ENCODE measurements around the gene LIPE. TPM values are rescaled to one million over a fixed set of nuclear protein-coding genes. Genes with fewer than 3 reads are reported as not detected.

LIPE gene
- total and polyA plus RNA-seq, 9 donors = 3.8 to 10.1 (median 8.6) TPM

DNA sequence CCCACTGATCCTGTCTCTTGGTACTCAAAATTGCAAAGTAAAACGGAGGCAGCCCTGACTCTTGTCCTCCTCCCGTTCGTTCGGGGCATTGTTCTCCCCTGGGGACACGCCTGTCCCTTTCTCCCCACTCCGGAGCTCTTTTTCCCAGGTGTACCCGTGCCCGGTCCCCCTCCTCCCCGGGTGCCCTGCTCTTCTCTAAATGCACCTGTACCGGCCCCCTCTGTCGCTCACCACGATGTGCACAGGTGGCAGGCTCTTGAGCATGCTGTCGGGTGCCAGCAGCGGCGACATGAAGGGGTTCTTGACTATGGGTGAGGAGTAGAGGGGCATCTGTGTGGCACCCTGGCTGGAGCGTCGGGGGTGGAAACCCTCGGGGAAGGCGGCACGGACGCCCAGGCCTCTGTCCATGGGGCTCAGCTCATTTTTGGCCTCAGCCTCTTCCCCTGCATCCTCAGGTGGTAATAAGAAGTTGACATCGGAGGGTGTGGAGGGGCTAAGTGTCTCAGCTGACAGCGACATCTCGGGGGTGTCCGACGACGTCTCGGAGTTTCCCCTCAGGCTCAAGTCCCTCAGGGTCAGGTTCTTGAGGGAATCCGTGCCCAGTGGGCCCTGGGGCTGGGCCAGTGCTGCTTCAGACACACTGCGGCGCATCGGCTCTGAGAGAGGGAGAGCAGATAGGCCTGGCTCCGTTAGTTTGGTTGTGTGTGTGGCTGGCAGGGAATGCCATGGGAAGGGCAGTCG is 24.6 kb downstream of the LIPE start:
- H3K27ac ChIP-seq (ENCODE audit: low read length) = no peak overlapping the region

DNA sequence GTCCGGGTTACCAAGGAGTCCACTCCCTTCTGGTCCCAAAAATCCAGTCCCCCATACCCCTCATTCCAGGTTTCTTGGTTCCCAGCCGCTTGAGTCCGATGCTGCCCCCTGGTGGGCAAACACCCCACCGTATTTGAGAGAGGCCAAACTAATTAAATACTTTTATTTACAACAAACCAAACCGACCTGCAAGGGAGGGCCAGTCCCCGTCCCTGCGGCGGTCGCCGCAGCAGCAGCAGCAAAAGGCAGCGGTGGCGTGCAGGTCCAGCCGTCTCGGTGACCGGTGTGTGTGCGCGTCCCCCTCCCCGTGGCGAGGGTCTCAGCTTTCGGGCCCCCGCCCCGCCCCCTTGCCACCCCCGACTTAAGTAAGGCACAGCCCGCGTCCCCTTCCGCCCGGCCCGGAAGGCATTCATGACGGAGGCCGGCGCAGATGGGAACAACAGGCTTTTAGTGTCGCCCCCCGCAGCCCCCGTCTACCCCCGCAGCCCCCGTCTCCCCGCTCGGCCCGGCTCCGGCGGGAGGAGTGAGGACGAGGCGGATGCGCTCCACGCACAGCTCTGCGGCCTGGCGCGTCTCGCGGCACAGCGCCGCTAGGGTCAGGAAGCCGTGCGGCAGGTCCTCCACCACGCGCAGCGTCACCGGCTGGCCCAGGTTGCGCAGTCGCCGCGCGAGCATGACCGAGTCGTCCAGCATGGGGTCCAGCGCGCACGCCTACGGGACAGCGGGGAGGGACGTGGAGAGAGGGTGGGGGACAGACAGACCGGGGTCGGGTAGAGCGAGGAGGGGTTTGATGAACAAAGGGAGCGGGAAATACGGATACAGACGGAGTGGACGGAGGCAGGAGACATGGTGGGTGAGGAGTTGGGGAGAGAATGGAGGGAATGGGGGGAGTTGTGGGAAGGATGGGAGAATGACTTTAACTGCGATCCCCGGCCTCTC is 25.6 kb downstream of the LIPE start:
- H3K9me3 ChIP-seq (replicated peaks; ENCODE audit: control insufficient read depth, low read depth, low read length) = no peaks in the 10 kb centered on the region
- peak; percentile 87 for DNase-seq
- WGBS (ENCODE audit: insufficient coverage) = under 1% methylated on average over 63 of the region's 80 CpGs
- H3K4me1 ChIP-seq (ENCODE audit: control insufficient read depth, insufficient read depth, low read length) = peaks cover 21% of the 10 kb centered on the region
- peak overlapping the region; percentile 48 for H3K4me3 ChIP-seq (ENCODE audit: low read length)
- no peaks in the 10 kb centered on the region for H3K27me3 ChIP-seq (ENCODE audit: control insufficient read depth, insufficient read depth, low read length)
- peak overlapping the region; percentile 21 for H3K27ac ChIP-seq (ENCODE audit: low read length)
- peaks cover 8% of the 10 kb centered on the region for H3K36me3 ChIP-seq (ENCODE audit: control insufficient read depth, insufficient read depth, low read length)

More for the DNA sequence above, 24.6 kb downstream of the LIPE start:
- no peak for DNase-seq
- H3K4me3 ChIP-seq (ENCODE audit: low read length) = peak overlapping the region; percentile 48
- H3K4me1 ChIP-seq (ENCODE audit: control insufficient read depth, insufficient read depth, low read length) = peaks cover 16% of the 10 kb centered on the region
- WGBS (ENCODE audit: insufficient coverage) = 46% methylated on average over 27 of the region's 34 CpGs
- no peaks in the 10 kb centered on the region for H3K27me3 ChIP-seq (ENCODE audit: control insufficient read depth, insufficient read depth, low read length)
- H3K9me3 ChIP-seq (replicated peaks; ENCODE audit: control insufficient read depth, low read depth, low read length) = no peaks in the 10 kb centered on the region
- peaks cover 8% of the 10 kb centered on the region for H3K36me3 ChIP-seq (ENCODE audit: control insufficient read depth, insufficient read depth, low read length)

- no peak overlapping the region for H3K27ac ChIP-seq (ENCODE audit: low read length)
- WGBS (ENCODE audit: insufficient coverage) = 93% methylated on average over 1 of the region's 1 CpG
- H3K4me1 ChIP-seq (ENCODE audit: control insufficient read depth, insufficient read depth, low read length) = peaks cover 30% of the 10 kb centered on the region
- H3K4me3 ChIP-seq (ENCODE audit: low read length) = no peak overlapping the region
- H3K36me3 ChIP-seq (ENCODE audit: control insufficient read depth, insufficient read depth, low read length) = peaks cover 8% of the 10 kb centered on the region
- H3K9me3 ChIP-seq (replicated peaks; ENCODE audit: control insufficient read depth, low read depth, low read length) = no peaks in the 10 kb centered on the region
- DNase-seq = no peak
- no peaks in the 10 kb centered on the region for H3K27me3 ChIP-seq (ENCODE audit: control insufficient read depth, insufficient read depth, low read length)
Measured at GRCh38 chr19:42400404-42400803, 26.8 kb downstream of the LIPE start.

- Histone ChIP-seq H3K27me3 (ENCODE audit: control insufficient read depth, insufficient read depth, low read length) (peaks cover 5% of the 10 kb centered on the region), H3K4me1 (ENCODE audit: control insufficient read depth, insufficient read depth, low read length) (peaks cover 28% of the 10 kb centered on the region), H3K27ac (ENCODE audit: low read length) (peak overlapping the region; percentile 97), H3K4me3 (ENCODE audit: low read length) (peak overlapping the region; percentile 78), H3K36me3 (ENCODE audit: control insufficient read depth, insufficient read depth, low read length) (no peaks in the 10 kb centered on the region), H3K9me3 (replicated peaks; ENCODE audit: control insufficient read depth, low read depth, low read length) (no peaks in the 10 kb centered on the region)
- WGBS (ENCODE audit: insufficient coverage) = 16% methylated on average over 25 of the region's 25 CpGs
- no peak for DNase-seq
Measured at GRCh38 chr19:42397263-42398166, 29.7 kb downstream of the LIPE start.

DNA sequence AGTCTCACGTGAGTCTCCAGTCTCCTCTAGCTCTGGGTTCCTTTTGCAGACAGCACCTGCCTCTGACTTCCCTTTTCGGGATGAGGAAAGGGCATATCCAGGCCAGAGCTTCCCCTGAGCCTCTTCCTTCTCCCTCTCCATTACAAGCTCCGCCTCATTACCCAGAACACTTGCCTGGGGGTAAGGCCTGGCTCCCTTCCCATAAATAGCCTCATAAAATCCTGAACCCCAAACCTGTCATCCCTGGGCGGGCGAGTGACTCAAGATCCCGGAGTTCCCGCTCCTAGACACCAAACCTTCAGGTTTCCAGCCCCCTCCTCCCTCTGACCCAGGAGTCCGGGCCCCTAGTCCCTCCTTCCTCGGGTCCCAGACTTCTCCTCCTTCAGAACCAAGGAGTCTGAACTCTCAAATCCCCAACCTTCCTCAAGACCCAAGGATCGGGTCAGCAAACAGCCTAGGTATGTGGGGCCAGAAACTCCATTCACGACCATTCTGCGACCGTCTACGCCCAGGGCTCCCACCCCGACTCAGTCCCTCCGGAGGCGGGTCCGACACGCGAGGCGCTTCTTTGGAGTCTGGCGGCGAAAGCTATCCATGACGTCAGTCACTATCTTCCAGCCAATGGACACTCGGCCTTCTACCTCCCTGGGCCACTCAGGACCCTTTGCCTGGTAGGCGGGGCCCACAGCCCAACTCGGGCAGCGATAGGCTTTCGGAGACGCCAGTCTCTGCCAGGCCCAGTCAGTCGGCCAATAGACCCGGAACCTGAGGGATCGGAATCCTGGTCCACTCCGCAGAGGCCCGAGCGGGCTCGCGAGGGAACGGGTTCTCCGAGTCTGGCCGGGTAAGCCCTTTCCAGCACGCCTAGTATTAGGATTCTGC is 30.6 kb downstream of the LIPE start:
- no peaks in the 10 kb centered on the region for H3K9me3 ChIP-seq (replicated peaks; ENCODE audit: control insufficient read depth, low read depth, low read length)
- WGBS (ENCODE audit: insufficient coverage) = under 1% methylated on average over 40 of the region's 42 CpGs
- H3K36me3 ChIP-seq (ENCODE audit: control insufficient read depth, insufficient read depth, low read length) = no peaks in the 10 kb centered on the region
- H3K4me3 ChIP-seq (ENCODE audit: low read length) = peak overlapping the region; percentile 78
- peak; percentile 100 for DNase-seq
- H3K27ac ChIP-seq (ENCODE audit: low read length) = peak overlapping the region; percentile 97
- H3K27me3 ChIP-seq (ENCODE audit: control insufficient read depth, insufficient read depth, low read length) = peaks cover 13% of the 10 kb centered on the region
- H3K4me1 ChIP-seq (ENCODE audit: control insufficient read depth, insufficient read depth, low read length) = peaks cover 21% of the 10 kb centered on the region

DNA sequence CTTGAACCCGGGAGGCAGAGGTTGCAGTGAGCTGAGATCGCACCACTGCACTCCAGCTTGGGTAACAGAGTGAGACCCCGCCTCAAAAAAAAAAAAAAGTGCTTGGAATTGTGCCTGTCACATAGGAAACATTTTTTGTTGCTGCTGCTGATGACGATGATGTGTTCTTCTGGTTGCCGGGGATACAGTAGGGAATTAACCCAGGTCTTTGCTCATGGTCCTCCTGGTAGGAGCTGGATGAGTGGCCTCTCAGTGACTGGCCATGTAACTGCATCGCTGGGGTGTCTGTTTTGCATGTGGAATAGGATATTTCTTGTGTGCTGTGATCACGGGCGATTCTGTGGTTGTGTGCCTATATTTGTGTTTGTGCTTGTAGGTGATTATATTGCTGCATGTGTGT is 32.4 kb downstream of the LIPE start:
- Histone ChIP-seq H3K36me3 (ENCODE audit: control insufficient read depth, insufficient read depth, low read length) (no peaks in the 10 kb centered on the region), H3K9me3 (replicated peaks; ENCODE audit: control insufficient read depth, low read depth, low read length) (no peaks in the 10 kb centered on the region), H3K27me3 (ENCODE audit: control insufficient read depth, insufficient read depth, low read length) (peaks cover 32% of the 10 kb centered on the region), H3K4me3 (ENCODE audit: low read length) (no peak overlapping the region), H3K4me1 (ENCODE audit: control insufficient read depth, insufficient read depth, low read length) (peaks cover 17% of the 10 kb centered on the region), H3K27ac (ENCODE audit: low read length) (no peak overlapping the region)
- 82% methylated on average over 7 of the region's 8 CpGs for WGBS (ENCODE audit: insufficient coverage)
- DNase-seq = no peak

DNA sequence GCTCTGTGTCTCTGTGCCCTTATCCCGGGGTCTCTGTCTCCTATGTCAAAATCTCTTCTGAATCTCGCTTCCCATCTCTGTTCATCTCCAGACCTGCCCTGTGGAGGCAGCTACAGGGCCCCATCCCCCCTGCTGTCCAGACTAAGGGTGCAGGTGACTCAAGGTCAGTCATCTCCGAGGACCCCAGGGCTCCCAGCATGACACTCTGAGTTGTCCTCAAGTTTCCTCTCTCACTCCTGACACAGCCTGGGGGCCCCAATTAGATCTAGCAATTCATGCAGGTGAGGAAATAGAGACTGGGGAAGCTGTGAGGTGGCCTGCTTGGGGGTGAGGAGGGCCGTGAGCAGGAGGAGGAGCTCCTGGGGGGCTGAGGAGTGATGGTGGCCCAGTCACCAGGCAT is 35.0 kb downstream of the LIPE start:
- Histone ChIP-seq H3K4me3 (ENCODE audit: low read length) (no peak overlapping the region), H3K36me3 (ENCODE audit: control insufficient read depth, insufficient read depth, low read length) (no peaks in the 10 kb centered on the region), H3K4me1 (ENCODE audit: control insufficient read depth, insufficient read depth, low read length) (peaks cover 11% of the 10 kb centered on the region), H3K27ac (ENCODE audit: low read length) (no peak overlapping the region), H3K27me3 (ENCODE audit: control insufficient read depth, insufficient read depth, low read length) (peaks cover 50% of the 10 kb centered on the region), H3K9me3 (replicated peaks; ENCODE audit: control insufficient read depth, low read depth, low read length) (no peaks in the 10 kb centered on the region)
- 93% methylated on average over 2 of the region's 4 CpGs for WGBS (ENCODE audit: insufficient coverage)
- no peak for DNase-seq

GRCh38 chr19:42389899-42390298 is 37.3 kb downstream of the LIPE start, which contains the start of gene CNFN:
TSS of gene CNFN (minus strand) at chr19:42390297. CDS start at chr19:42389037, 1,260 bp downstream.
- no peak for DNase-seq
- no peak within 1 kb of the TSS for H3K27ac ChIP-seq (ENCODE audit: low read length)
- no peaks in the 10 kb centered on the region for H3K9me3 ChIP-seq (replicated peaks; ENCODE audit: control insufficient read depth, low read depth, low read length)
- peaks cover 56% of the 10 kb centered on the region for H3K27me3 ChIP-seq (ENCODE audit: control insufficient read depth, insufficient read depth, low read length)
- no peaks in the 10 kb centered on the region for H3K36me3 ChIP-seq (ENCODE audit: control insufficient read depth, insufficient read depth, low read length)
- WGBS (ENCODE audit: insufficient coverage) = 56% methylated on average over 12 of the region's 12 CpGs
- H3K4me1 ChIP-seq (ENCODE audit: control insufficient read depth, insufficient read depth, low read length) = peaks cover 4% of the 10 kb centered on the region
- H3K4me3 ChIP-seq (ENCODE audit: low read length) = no peak within 1 kb of the TSS
